KMS-11 (cell line): Measurements from ENCODE around the gene SUPT3H.

ENCODE experiments used
- H2AFZ ChIP-seq: fragments of 200-600 bp; sonication (generic); 2 replicates; pipeline ENCODE4 v1.6.1; 2016; ENCODE audit warnings: antibody characterized with exemption, mixed run types, low read depth
- H3K27ac ChIP-seq: fragments of 200-600 bp; sonication (generic); 2 replicates; pipeline ENCODE4 v1.6.1; 2016; ENCODE audit warnings: mild to moderate bottlenecking, mixed run types
- H3K27me3 ChIP-seq: fragments of 200-600 bp; sonication (generic); 2 replicates; pipeline ENCODE4 v1.6.1; 2017; ENCODE audit warnings: mild to moderate bottlenecking, low read depth, mixed run types, moderate library complexity; ENCODE audit not compliant: insufficient read depth
- H3K36me3 ChIP-seq: fragments of 200-600 bp; sonication (generic); 2 replicates; pipeline ENCODE4 v1.6.1; 2017; ENCODE audit warnings: mild to moderate bottlenecking, mixed run types; ENCODE audit not compliant: insufficient read depth
- H3K4me1 ChIP-seq: fragments of 200-600 bp; sonication (generic); 2 replicates; pipeline ENCODE4 v1.6.1; 2016; ENCODE audit warnings: mild to moderate bottlenecking, low read depth, mixed run types; ENCODE audit not compliant: poor library complexity, severe bottlenecking
- H3K4me2 ChIP-seq: fragments of 200-600 bp; sonication (generic); 2 replicates; pipeline ENCODE4 v1.7.0; 2016; ENCODE audit warnings: mild to moderate bottlenecking, mixed run types
- H3K4me3 ChIP-seq: fragments of 200-600 bp; sonication (generic); IDR thresholded peaks from 2 replicates; pipeline ENCODE4 v1.6.1; 2017; ENCODE audit warnings: low read depth, low read length, mixed read lengths; ENCODE audit not compliant: insufficient read depth
- H3K79me2 ChIP-seq: fragments of 200-600 bp; sonication (generic); 2 replicates; pipeline ENCODE4 v1.6.1; 2016; ENCODE audit warnings: low read depth, mixed run types; ENCODE audit not compliant: insufficient read depth
- H3K9ac ChIP-seq: fragments of 200-600 bp; sonication (generic); 2 replicates; pipeline ENCODE4 v1.6.1; 2016; ENCODE audit warnings: mild to moderate bottlenecking, mixed run types
- H4K20me1 ChIP-seq: fragments of 200-600 bp; sonication (generic); 2 replicates; pipeline ENCODE4 v1.6.1; 2016; ENCODE audit warnings: mild to moderate bottlenecking, mixed run types; ENCODE audit not compliant: insufficient read depth
- TF ChIP-seq, protein P1 (sequence below): fragments of 200-600 bp; sonication (generic); conservative IDR thresholded peaks from 2 replicates; pipeline ENCODE4 v1.6.1; 2017; ENCODE audit warnings: low read depth, mild to moderate bottlenecking, antibody characterized with exemption, low read length, moderate library complexity, mixed read lengths

The SUPT3H gene

DNA sequence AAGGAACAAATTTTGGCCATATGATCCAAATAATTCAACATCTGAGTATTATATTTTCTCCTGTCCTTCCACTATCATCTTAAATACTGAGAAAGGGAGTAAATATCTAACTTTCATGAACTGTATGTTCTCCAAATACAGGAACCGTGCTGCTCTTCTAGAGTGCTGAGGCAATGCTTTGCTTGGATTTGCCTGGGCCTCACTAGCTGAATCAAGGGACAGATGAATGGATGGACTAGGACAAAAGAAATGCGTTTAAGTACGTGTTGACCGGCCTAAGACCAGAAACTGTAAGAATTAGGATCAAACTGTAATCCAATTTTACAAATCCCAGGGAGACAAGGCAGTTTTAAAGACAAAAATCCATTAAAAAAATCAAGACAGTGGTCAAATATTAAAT, 412.0 kb downstream of the SUPT3H start:
- H3K36me3 ChIP-seq, result no peaks in the 10 kb centered on the region
- H3K4me1 ChIP-seq, result peaks cover 33% of the 10 kb centered on the region
- no peaks in the 10 kb centered on the region for H3K27me3 ChIP-seq
- H3K4me3 ChIP-seq, result no peak overlapping the region
- H3K4me2 ChIP-seq, result no peak overlapping the region
- no peak overlapping the region for H3K9ac ChIP-seq
- no peaks in the 10 kb centered on the region for H4K20me1 ChIP-seq
- H3K27ac ChIP-seq, result no peak overlapping the region
- TF ChIP-seq, protein P1, sequence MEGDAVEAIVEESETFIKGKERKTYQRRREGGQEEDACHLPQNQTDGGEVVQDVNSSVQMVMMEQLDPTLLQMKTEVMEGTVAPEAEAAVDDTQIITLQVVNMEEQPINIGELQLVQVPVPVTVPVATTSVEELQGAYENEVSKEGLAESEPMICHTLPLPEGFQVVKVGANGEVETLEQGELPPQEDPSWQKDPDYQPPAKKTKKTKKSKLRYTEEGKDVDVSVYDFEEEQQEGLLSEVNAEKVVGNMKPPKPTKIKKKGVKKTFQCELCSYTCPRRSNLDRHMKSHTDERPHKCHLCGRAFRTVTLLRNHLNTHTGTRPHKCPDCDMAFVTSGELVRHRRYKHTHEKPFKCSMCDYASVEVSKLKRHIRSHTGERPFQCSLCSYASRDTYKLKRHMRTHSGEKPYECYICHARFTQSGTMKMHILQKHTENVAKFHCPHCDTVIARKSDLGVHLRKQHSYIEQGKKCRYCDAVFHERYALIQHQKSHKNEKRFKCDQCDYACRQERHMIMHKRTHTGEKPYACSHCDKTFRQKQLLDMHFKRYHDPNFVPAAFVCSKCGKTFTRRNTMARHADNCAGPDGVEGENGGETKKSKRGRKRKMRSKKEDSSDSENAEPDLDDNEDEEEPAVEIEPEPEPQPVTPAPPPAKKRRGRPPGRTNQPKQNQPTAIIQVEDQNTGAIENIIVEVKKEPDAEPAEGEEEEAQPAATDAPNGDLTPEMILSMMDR, result no peak
- H2AFZ ChIP-seq, result no peak overlapping the region
- no peaks in the 10 kb centered on the region for H3K79me2 ChIP-seq

DNA sequence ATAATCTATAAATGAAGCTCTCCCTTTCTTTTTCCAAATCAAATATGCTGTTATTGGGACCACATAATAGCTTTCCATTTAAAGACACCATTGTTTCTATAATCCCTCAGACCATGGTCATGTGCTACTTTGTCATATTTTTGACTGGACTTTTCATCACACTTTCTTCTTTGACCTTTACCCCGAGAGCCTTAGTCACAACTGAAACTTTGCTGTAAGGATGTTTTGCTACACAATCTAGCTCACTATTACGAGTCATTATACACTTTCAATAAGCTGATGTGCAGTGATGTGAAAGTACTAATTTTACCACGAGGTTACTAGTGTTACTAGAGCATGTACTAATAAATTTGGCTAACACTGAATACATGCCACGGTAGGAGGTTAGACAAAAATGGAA, 416.8 kb downstream of the SUPT3H start:
- 0 out of 2 replicates have a peak overlapping the region, but pooled peaks have one; percentile 10 for H3K4me2 ChIP-seq
- no peak overlapping the region for H3K9ac ChIP-seq
- no peaks in the 10 kb centered on the region for H3K36me3 ChIP-seq
- H2AFZ ChIP-seq, result no peak overlapping the region
- H3K4me3 ChIP-seq, result no peak overlapping the region
- H3K27ac ChIP-seq, result no peak overlapping the region
- H3K27me3 ChIP-seq, result no peaks in the 10 kb centered on the region
- H4K20me1 ChIP-seq, result no peaks in the 10 kb centered on the region
- H3K4me1 ChIP-seq, result peaks cover 19% of the 10 kb centered on the region
- no peaks in the 10 kb centered on the region for H3K79me2 ChIP-seq
- TF ChIP-seq, protein P1, result no peak

DNA sequence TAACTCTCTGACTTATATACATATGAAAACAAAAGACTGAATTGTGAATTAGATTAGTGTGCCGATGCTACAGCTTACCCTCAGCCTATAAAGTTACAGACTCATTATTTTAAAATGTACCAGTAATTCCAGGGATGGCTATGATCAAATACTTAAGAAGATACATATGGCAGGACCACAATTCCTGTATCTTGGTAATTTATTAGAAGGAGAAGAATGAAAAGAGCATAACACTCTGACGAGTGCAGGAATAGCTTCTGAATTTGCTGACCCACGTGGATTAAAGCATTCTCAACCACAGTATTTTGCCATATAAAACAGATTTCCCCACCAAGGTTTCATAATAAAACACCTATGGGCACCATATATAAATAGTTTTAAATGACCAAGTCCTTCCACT, 418.1 kb downstream of the SUPT3H start:
- Histone ChIP-seq H3K4me2 (no peak overlapping the region), H3K9ac (no peak overlapping the region), H3K36me3 (no peaks in the 10 kb centered on the region), H3K27me3 (no peaks in the 10 kb centered on the region), H2AFZ (no peak overlapping the region), H3K4me3 (no peak overlapping the region), H4K20me1 (no peaks in the 10 kb centered on the region), H3K27ac (no peak overlapping the region), H3K79me2 (no peaks in the 10 kb centered on the region), H3K4me1 (peaks cover 16% of the 10 kb centered on the region)
- TF ChIP-seq, protein P1, result no peak

DNA sequence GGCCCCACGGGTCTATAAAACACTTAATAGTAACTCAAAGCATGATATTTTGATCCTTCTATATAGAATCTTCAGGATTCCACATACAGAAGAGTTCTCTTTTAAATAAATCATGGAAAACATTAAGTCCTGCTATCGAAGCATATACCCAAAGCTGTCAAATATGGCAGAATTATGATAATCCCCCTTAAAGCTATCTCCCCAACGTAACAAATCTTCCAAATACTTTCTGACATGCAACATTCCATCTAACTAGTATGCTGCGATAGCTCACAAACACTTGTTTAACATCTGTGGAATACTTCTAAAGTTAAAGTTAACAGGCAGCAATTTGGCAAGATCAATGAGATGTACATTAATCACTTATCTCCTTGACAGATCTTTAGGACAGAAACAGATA, 420.6 kb downstream of the SUPT3H start:
- H3K79me2 ChIP-seq, result no peaks in the 10 kb centered on the region
- no peak overlapping the region for H3K9ac ChIP-seq
- H3K36me3 ChIP-seq, result no peaks in the 10 kb centered on the region
- TF ChIP-seq, protein P1, result no peak
- H4K20me1 ChIP-seq, result no peaks in the 10 kb centered on the region
- no peaks in the 10 kb centered on the region for H3K27me3 ChIP-seq
- H3K4me1 ChIP-seq, result peaks cover 16% of the 10 kb centered on the region
- H3K4me2 ChIP-seq, result no peak overlapping the region
- no peak overlapping the region for H3K27ac ChIP-seq
- H3K4me3 ChIP-seq, result no peak overlapping the region
- no peak overlapping the region for H2AFZ ChIP-seq

DNA sequence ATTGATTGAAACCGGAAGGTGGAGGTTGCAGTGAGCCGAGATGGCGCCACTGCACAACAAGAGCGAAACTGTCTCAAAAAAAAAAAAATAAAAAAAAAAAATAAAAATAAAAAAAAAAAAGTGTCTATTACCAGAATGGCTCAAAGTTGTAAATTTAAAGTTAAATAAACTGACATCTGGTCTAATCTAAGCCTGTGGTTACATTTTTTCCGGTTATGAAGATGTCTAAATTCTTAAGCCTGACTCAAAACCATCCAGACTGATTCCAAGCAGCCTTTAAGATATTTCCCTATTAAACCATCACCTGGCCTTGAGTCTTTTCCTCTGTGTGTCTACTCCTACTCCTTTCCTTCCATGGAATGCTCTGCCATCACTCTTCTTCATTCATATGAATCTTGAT, 421.3 kb downstream of the SUPT3H start:
- Histone ChIP-seq H4K20me1 (no peaks in the 10 kb centered on the region), H3K4me3 (no peak overlapping the region), H3K36me3 (no peaks in the 10 kb centered on the region), H3K79me2 (no peaks in the 10 kb centered on the region), H3K27me3 (no peaks in the 10 kb centered on the region), H3K27ac (no peak overlapping the region), H3K4me1 (peaks cover 10% of the 10 kb centered on the region), H2AFZ (no peak overlapping the region), H3K9ac (no peak overlapping the region), H3K4me2 (no peak overlapping the region)
- TF ChIP-seq, protein P1, result no peak
